C4-2B (cell line): ENCODE measurements around the gene UGT1A9.
A peak's percentile ranks its signal among the peaks of the same experiment; 100 is the strongest.

Source experiments
- H3K27ac ChIP-seq: fragments of 450-650 bp; 2 replicates; pipeline ENCODE4 v1.5.1; 2017
- CTCF ChIP-seq: fragments of 450-650 bp; conservative IDR thresholded peaks from 2 replicates; pipeline ENCODE4 v1.5.1; 2017; ENCODE audit warnings: mild to moderate bottlenecking
- ZFX ChIP-seq: fragments of 450-650 bp; IDR thresholded peaks from 2 replicates; pipeline ENCODE4 v1.6.1; 2017

The UGT1A9 gene

GRCh38 chr2:233766416-233766815 lies 94.7 kb downstream of the UGT1A9 start:
- H3K27ac ChIP-seq: no peak overlapping the region
- TF ChIP-seq ZFX: no peak
- no peak for TF ChIP-seq CTCF

- H3K27ac ChIP-seq: no peak overlapping the region
- TF ChIP-seq ZFX (no peak), CTCF (no peak)
Observed at GRCh38 chr2:233768076-233768475, 96.4 kb downstream of the UGT1A9 start.

- no peak overlapping the region for H3K27ac ChIP-seq
- TF ChIP-seq ZFX (no peak), CTCF (no peak)
Observed at GRCh38 chr2:233769260-233769659, 97.6 kb downstream of the UGT1A9 start.

GRCh38 chr2:233772153-233772552 lies 100.5 kb downstream of the UGT1A9 start:
- no peak overlapping the region for H3K27ac ChIP-seq
- TF ChIP-seq ZFX (no peak), CTCF (no peak)

GRCh38 chr2:233772583-233772982 lies 100.9 kb downstream of the UGT1A9 start:
- TF ChIP-seq ZFX (no peak), CTCF (peak; percentile 49)
- no peak overlapping the region for H3K27ac ChIP-seq

GRCh38 chr2:233773854-233774253 lies 102.2 kb downstream of the UGT1A9 start:
- H3K27ac ChIP-seq: no peak overlapping the region
- no peak for TF ChIP-seq CTCF
- no peak for TF ChIP-seq ZFX

- TF ChIP-seq CTCF (no peak), ZFX (no peak)
Observed at GRCh38 chr2:233775414-233775813, 103.7 kb downstream of the UGT1A9 start.

More at GRCh38 chr2:233775414-233775813, 103.7 kb downstream of the UGT1A9 start:
- no peak overlapping the region for H3K27ac ChIP-seq
